ENCODE results near the gene ENTREP1.

- TF ChIP-seq CTCF (IDR thresholded peaks at IDR 0.05) (no peak), POLR2A (IDR thresholded peaks at IDR 0.05) (no peak)
Observed at GRCh38 chr9:69425136-69425801, 100.3 kb downstream of the ENTREP1 start.
